Inferior parietal cortex (tissue), 1 donor: Measurements from ENCODE around the gene APBA2.

Experiments used
- DNase-seq: peaks from one replicate; pipeline ENCODE4 v3.0.0-alpha.2; 2016; ENCODE audit errors: extremely low spot score

The APBA2 gene

DNA sequence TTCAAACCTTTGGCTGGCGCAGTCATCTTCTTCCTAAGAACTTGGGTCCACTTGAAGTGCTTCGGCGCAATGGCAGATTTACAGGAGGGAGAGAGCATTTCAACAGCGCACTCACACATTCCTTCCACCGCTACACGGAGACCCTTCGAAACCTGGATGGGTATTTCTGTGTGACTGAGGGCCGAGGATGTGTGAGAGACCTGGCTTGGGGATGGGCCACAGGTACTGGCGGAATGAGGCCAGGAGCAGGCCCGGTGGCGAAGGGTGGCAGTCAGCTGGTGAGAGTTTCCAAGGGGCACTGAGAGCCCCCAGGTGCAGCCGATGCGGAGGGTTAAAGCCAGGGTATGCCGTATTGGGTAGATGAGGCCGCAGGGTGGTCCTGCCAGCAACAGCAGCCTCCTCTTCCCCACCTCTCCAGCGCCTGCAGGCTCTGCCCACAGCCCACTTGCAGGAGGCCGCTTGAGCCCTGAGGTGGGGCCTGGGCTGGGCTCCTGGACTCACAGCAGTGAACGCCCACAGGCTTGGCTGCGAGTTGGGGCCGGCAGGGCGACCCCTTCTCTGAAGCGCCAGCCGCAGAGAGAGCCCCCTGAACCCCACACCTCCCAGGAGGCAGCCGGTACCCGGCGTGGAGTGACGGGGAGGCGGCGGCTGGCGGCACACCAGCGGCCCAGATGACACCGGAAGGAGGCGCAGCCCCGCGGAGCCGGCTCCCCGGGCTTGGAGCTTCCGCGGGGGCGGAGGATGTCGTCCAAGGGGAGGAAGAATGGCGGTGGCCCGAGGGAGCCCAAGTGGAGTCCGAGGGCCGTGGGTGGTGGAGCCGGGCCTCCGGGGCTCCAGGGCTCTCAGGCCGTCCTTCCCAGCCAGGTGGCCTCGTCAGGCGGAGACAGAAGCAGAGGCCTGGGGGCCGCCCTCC lies 217.4 kb downstream of the APBA2 start:
- no peak for DNase-seq

DNA sequence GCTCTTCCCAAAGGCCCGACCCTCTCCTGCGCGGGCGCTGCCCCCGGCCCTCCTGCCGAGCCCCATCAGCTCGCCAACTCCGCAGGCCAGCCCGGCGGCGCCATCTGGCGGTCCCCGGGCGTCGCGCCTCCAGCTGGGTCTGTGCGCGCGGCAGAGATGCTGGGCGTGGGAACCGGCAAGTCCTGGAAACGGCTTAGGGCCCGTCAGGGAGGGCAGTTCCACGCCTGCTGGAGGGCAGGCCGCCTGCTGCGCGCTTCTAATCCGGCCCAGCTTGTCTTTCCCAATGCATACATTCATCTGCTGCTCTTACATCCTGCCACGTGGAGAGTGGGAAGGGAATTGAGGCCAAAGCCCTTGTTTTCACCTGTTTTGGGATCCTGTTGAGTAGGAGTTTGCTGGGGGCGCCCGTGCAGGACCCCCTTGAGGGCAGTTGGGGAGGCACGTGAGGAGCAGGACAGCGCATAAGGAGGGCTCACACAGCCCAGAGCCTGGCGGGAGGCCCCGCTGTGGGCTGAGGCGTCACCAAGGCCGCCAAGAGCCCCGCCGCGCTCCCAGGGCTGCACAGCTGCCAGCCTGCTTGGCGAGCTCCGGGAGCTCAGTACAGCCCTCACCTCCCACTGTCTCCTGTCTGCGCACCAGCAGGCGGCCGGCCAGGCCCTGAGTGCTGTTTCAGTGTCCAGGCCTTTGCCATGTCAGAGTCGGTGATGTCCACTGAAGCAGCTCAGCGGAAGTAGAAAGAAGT lies 218.2 kb downstream of the APBA2 start:
- DNase-seq, result peak; percentile 73

- no peak for DNase-seq
These were observed 218.7 kb downstream of the APBA2 start for GRCh38 chr15:29104566-29104880.

- no peak for DNase-seq
These were observed 219.5 kb downstream of the APBA2 start for GRCh38 chr15:29105151-29105854.

GRCh38 chr15:29106116-29106515 lies 220.3 kb downstream of the APBA2 start:
- no peak for DNase-seq

DNA sequence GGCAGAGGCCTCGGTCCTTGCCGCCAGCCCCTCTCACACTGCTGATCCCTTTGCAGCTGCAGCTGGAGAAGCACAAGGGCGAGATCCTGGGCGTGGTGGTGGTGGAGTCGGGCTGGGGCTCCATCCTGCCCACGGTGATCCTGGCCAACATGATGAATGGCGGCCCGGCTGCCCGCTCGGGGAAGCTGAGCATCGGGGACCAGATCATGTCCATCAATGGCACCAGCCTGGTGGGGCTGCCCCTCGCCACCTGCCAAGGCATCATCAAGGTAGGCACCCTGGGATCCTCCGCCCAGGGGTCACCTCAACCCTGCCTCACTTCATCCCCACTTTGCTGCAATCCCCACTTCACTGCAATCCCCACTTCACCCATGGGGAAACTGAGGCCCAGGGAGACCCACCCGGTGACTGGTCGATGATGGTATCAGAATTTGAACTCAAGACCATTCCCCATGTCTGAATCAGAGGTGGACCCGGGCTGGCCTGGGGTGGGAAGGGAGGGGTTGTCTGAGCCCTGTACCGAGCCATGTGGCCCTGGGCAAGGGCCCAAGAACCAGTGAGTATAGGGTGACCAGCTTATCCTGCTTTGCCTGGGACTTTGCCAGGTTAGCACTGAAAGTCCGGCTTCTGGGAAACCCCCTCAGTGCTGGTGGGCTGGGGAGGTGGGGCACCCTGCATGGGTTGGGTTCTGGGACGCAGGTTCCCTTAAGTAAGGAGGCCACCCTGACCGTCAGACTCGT lies 220.9 kb downstream of the APBA2 start:
- DNase-seq, result no peak

DNA sequence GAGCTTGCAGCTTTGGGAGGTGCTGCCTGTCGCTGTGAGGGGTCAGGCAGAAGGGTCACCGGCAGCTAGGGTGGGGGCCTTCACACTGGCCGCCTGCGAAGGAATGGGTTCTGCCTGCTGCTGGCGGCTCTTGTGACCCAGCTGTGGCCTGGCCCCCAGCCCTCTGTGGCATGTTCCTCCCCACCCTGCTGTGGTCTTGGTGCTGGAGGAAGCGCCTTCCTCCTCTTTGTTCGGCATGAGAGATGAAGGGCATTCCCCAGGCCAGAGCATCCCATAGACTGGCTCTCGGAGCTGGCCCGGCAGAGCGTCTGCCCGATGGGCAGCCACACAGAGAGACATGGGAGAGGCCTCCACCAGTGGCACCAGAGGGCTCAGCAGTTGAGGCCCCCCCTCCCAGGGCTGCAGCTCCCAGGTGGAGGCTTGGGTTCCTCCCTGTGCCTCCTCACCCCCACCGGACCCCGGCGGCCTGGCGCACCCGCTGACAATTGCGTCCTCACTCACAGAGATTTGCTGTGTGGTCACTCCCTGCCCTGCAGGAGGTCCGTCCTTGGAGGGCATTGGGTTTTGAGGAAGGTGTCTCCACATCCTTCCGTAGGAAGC lies 221.6 kb downstream of the APBA2 start:
- DNase-seq, result no peak

DNA sequence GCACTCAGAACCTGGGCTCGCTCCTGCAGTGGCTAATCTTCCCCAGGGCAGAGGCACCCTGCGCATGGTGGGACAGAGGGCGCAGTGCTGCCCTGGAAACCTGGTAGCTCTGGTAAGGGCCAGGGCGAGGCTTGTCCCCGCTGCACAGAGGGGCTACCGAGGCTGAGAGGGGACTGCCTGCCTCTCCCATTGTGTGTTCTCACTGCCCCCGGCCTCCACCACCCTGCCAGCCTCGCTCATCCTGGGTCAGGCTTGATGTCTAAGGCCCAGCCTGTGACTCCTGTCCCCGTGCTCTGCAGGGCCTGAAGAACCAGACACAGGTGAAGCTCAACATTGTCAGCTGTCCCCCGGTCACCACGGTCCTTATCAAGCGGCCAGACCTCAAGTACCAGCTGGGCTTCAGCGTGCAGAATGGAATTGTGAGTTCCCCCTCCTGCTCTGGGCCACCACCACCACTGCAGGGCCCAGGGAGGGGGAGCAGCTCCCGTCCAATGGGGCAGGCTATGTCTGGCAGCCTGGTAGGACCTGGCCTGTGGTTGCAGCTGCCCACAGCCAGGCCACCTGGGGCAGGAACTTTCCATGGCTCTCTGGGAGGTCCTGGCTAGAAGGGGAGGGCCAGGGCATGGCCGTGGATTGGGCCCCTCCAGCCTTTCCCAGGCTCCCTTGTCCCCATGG lies 222.3 kb downstream of the APBA2 start:
- DNase-seq, result no peak

GRCh38 chr15:29109762-29110161 lies 224.0 kb downstream of the APBA2 start:
- no peak for DNase-seq

- DNase-seq, result no peak
These were observed 224.4 kb downstream of the APBA2 start for GRCh38 chr15:29110176-29110575.

GRCh38 chr15:29110733-29111132 lies 225.0 kb downstream of the APBA2 start:
- DNase-seq, result no peak

DNA sequence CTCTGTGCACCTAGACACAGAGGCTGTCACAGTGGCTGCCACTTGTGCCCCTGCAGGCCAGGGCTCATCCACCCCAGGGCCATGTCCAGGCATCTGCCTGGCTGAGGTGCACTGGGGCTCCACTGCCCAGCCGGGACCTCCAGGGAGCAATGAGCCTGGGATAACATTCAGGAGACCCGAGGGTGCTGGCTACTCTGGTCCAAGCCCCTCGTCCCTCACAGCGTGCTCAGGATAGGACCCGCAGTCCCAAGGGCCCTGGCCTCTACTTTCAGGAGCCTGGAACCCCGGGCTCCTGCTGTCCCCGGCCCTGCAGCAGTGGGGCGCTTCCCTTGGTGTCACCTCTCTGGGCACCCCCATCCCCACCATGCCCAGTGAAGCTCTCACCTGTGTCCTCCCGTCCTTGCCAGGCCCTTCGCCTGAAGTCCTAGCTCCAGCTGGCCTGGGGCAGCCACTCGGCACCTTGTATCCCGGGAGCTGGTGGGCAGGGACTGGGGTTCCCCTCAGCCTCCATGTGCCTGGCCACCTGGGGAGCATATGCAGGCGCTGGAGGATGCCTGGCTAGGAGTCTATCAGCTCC lies 226.0 kb downstream of the APBA2 start:
- no peak for DNase-seq

DNA sequence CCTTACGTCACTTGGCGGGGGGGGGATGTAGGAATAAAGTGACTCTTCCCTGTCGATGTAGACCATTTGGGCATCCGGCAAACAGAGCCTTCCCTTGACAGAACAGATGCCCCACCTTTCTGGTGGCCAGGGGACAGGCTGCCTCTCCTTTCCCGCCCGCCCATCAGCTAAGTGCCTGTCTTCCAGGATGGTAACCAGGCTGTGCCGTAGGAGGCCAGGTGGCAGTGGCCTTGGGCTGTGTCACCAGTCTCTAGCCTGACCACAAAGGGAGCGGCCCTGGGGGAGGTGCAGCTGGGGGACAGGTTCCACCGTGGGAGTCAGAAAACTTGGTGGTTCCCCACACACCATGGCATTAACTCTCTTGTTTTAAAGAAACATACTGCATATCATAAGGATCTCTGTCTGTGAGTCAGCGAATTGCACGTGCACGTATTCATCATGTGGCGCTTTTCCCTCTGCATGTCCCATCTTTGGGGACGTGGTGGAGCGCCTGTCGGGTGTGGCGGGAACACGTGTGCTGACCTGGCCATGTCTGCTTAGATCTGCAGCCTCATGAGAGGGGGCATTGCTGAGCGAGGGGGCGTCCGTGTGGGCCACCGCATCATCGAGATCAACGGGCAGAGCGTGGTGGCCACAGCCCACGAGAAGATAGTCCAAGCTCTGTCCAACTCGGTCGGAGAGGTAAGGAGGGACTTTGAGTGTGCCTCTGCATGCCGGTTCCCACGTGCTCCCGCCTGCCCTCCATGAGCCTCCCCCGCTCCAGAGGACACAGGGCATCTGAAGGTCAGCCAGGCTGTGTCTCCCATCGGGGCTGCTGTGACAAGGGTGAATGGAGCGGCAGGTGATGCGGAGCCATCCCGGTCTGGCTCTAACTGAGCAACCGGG lies 227.8 kb downstream of the APBA2 start:
- no peak for DNase-seq

GRCh38 chr15:29114221-29115092 lies 228.7 kb downstream of the APBA2 start:
- no peak for DNase-seq

DNA sequence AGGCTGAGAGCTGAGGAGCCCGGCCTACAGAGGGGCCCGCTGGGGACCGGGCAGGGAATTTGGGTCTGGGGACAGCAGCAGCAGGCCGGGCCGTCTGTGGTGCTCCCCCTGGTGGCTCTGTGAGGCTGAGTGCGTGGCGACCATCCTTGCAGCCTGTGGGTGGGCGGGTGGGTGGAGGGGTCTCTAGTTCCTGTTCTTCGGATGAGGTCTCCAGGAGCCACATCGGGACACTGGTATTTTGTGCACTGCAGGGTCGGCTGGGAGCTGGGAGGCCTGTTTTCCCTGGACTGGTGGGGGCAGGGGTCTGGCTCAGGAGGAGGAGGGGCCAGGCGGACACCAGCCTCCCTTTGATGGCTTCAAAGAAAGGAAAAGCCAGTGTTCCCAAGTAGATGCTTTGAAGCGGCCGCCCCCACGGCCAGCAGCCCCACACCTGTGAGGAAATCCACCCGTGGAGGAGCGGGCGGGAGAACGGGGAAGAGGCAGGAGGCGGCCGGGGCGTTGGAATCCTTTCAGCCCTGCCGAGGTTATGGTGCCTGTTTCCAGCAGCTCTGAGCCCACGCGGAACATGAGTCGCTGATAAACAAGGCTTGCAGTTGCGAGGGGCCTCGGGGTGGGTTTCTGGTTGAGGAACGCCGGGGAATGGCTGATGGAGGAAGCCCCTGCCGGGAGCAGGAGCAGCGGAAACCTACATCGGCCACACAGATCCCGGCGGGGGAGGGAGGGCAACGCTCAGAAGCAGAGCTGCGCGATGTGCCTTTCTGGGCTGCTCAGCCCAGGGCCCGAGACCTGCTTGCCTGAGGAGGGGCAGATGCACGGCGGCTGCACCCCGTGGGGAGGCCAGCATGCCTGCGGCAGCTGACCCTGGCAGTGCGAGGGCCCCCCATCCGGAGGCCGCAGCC lies 229.6 kb downstream of the APBA2 start:
- DNase-seq, result no peak

DNA sequence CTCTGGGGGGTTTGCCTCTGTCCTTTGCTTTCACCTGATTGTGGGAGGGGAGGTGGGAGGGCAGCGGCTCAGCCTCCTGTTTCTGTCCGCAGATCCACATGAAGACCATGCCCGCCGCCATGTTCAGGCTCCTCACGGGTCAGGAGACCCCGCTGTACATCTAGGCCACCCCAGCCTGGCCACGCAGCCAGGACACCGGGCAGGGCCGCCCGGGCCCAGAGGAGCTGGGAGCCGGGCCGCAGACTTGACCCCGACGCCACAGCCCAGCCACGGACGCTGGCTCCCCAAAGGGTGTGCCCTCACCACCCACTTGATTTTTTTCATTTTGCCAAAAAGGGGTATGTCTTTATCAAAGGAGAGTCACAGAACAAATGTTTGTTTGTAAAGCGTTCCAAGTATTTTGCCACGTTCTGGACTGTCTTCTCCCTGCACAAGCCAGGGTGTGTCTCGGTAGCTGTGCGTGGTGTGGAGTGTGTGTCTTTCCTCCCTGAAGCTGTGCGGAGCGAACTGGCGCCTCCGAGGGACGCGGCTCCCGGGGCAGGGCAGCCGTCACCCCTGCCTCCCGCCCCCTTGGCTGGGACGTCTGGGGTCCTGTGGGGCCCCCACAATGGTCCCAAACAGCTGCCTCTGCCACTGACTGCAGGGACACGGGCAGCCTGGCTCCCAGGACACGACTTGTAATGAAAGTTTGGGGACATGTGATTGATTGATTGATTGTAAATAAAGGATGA lies 231.4 kb downstream of the APBA2 start:
- DNase-seq, result no peak

DNA sequence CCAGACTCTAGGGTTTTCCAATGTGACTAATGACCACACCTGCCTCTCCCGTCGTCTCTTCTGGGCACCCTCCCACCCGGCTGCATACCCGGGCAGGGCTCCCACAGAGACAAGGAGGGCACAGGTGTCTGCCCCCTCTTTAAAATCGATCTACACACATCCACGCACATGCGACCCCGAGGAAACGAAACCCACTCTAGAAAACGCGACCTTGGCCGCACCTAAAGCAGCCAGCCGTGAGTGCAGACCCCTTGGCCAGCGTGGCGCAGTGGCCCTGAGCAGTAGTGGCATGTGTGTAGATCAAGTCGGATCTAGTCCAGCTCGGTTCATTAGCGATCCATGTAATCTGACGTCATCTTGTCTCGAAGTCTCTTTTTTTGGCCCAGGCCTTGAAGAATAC lies 232.0 kb downstream of the APBA2 start:
- no peak for DNase-seq
